ENCODE data around the gene TRPM4.
"Not testable (repeated sequence)": the region's sequence is repeated elsewhere in the genome, so short reads cannot be mapped to it uniquely, and the experiment has no call there.

TRPM4 gene

DNA sequence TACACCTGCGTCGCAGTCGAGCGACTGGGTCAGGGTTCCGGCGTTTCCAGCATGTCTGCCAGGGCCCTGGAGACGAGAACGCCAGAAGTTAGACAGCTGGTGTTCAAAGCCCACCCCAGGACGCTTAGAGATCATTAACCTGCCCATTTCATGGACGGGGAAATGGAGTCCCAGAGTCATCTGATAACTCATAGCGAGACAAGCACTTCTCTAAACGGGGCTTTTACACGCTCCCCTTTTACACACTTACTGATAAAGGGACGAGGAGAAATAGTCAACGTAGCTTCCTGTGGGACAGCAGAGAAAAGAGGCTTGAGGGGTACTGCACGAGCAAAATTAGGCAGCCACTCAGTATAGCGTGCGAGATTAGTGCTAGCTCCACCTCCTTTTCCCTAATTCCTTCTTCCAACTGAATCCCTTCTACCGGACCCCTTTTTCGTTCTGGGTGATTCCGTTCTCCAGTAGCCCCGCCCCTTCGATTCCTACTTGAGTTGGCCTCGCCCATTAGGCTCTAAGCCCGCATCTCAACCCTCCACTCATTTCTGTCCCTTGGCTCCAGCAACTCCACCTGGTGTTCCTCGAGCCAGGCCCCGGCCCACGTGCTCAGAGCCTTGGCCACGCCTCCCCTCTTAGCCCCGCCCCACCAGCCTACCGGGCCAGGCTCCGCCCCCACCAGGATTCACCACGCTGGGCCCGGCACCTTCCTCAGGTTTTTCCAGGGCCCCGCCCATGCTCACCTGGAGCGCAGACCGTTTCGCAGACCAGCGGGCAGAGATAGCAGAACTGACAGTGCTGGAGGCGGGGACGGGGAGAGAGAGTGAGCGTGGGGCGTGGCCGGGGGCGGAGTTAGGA, 6.1 kb upstream of the TRPM4 start:
- DNase-seq (ENCODE audit: low read depth), result peak; percentile 33

DNA sequence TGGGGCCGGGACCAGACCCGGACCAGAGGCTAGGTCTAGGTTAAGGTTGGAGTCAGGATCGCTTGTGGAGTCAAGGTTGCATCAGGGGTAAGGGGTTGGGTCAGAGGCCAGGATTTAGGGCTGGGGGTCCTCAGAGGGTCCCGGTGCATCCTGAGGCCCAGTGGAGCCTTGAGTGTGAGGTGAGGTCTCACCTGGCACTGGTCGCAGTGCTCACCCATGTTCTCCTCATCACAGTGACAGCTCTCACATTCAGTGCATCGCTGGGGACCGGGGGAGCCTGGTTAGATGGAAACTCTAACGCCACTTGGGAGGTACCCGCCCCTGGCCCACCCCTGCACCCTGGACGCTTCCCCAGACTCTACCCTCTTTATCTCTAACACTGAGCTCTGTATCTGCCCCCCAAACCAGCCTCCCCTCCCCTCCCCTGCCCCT, 5.5 kb upstream of the TRPM4 start:
- no peak for DNase-seq (ENCODE audit: low read depth)

DNA sequence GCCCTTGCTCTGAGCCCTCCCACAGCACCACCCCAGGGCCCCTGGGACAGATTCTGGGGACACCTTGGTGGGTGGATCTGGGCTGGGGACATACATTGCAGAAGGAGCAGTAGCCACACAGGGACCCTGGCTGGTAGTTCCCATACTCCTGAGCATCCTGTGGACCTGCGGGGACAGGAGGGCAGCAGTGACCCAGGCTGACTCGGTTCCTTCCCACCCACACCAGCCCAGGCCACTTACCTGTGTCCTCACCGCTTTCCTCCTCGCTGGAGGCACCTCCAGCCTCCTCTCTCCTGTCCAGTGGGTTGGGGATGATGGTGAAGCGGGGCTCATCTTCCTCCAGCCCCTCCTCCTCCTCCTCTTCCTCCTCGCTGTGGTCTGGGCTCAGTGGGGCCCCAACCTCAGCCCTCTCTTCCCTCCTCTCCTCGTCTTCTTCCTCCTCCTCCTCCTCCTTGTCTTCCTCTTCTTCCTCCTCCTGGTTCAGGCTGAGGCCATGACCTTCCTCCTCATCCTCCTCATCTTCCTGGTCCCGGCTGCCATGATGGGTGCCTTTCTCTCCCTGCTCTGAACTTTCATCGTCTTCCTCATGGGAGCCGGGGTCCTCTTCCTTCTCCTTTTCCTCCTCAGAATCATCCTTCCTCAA, 4.3 kb upstream of the TRPM4 start:
- no peak for DNase-seq (ENCODE audit: low read depth)

DNA sequence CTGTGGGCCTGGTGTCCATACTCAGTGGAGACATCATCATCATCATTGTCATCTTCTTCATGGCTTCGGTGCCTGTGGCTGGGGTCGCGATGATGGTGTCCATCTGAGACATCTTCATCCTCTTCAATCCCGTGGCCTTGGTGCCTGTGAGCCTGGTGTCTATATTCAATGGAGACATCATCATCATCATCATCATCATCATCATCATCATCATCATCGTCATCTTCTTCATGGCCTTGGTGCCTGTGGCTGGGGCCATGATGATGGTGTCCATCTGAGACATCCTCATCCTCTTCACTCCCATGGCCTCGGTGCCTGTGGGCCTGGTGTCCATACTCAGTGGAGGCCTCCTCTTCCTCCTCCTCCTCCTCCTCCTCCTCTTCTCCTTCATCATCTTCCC, 3.3 kb upstream of the TRPM4 start:
- no peak for DNase-seq (ENCODE audit: low read depth)

DNA sequence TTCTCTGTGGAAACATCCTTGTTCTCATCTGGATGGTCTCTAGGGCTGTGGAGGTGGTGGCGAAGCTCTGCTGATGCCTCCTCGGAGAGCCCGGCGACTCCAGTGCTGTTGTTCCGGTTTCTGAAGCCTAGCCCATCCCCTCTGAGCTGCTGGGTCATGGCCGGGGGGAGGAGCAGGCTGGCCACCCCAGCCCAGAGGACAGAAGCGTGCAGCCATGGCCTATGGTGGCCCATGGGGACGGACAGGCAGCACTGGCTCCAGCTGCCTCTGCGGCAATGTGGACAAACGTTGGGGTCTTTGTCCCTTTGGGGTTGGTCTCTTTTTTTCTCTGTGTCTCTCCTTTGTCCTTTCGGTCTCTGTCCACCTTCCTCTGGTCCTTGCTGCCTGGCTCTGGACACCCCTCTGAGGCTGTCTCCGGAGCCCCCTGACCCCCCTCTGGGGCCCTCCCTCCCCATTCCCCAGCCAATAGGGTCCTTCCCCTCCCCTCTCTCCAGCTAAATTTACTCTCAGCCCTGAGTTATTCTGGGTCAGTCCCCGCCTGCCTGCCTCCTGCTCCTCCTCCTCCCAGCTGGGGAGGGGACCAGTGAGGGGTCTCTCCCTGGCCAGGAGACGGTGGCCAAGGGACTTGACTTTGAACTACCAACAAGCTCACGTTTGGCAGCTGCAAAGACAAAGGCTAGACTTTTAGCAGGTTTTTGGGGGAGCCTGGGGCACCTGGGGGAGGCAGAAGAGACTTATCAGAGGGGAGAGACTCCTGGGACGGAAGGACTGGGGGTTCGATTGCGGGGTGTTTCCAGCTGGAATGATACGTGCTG, 2.4 kb upstream of the TRPM4 start, which contains the start of gene HRC:
HRC (minus strand) TSS at position 392 of the 815 bp plus-strand sequence; CDS start at position 233, 159 bp downstream.
- DNase-seq (ENCODE audit: low read depth), result no peak

DNA sequence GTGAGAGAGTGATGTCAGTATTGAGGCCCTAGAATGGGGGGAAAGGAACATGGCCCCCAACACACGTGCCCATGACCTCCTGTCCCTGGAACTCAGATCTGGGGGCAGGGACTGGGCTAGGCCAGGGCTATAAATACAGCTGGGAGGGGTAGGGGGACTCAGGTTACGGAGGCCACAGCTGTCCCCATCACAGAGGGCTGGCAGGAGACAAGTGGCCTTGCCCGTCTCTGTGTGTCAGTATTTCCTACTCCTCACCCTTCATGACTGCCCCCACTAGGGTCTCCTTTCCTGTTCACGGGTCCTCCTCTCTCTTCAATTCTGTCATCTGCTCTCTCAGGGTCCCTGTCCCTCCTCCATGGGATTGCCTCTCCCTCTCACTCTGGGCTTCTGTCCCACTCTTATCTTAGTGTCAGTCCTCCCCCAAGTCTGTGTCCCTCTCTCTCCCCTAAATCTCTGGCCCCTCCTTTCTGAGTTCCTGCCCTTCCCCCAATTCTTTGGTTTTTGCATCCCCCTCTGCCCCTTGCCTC, 1.7 kb upstream of the TRPM4 start:
- no peak for DNase-seq (ENCODE audit: low read depth)

DNA sequence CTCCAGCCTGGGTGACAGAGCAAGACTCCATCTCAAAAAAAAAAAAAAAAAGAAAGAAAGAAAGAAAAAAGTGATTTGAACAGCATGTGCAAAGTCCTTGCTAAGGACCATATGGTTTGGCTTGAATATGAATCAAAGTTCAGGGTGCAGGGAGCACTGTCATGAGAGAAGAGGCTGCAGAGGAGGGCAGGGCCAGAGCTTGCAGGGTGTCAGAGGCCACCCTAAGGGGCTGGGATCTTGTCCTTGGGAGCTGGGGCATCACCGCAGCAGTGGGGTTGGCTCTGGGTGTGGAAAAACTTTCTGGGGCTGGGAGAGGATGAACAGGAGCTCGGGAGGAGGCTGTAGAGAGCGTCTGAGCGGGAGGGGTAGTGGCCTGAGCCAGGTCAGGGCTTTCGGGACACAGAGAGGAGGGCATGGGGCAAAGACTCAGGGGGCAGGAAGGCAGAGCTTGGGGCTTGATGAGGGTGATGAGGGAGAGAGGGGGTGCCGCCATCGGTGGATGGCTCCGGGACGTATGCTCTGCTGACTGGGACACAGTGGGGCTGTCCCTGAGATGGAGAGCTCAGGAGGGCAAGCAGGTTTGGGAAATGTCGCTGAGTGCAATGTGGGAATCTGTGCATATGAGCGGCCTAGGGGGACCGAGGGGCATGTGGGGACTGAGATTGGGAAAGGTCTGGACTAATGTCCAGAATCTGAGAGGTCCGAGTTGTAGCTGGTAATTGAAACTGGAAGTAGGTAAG, 3.0 kb downstream of the TRPM4 start:
- no peak for DNase-seq (ENCODE audit: low read depth)

DNA sequence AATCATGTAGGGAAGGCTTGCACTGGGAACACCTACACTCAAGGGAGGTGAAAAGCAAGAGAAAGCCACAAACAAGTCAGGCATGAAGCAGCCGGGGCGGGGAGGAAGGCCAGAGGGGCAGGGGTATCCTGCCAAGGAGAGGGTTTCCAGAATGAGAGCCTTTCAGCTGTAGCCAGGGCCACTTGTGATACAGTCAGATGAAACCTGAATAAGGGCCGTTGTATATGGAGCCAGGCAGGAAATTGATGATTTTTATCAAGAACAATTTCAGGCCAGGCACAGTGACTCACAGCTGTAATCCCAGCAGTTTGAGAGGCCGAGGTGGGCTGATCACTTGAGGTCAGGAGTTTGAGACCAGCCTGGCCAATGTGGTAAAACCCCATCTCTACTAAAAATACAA, 4.4 kb downstream of the TRPM4 start:
- no peak for DNase-seq (ENCODE audit: low read depth)

DNA sequence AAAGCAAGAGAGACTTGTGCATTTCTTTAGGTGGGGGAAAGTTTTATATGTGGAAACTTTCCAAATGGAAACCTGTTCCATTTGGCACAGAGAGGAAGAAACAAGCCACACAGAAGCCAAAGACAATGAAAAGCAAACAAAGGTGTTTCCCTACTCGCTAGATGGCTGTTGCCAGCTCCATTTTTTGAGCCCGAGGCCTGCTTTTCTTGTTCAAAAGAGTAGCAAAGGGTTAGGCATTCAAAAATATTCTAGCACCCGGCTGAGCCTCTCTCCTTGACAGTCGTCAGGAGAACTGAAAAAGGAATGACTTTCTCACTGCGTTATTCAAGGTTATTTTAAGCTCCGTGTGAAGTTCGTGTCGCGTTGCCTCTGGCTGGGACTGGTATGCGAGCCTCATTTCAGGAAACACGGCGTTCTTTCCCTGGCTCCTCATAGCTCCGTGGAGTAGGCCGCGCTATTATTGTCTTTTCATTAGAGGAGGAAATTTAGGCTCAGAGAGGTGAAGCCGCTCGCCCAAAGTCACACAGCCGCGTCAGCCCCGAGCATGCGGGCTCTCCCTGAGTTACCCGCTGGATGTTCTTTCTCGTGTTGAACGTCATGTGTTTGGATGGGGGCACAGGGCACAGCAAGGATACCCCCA, 7.6 kb downstream of the TRPM4 start:
- no peak for DNase-seq (ENCODE audit: low read depth)

DNA sequence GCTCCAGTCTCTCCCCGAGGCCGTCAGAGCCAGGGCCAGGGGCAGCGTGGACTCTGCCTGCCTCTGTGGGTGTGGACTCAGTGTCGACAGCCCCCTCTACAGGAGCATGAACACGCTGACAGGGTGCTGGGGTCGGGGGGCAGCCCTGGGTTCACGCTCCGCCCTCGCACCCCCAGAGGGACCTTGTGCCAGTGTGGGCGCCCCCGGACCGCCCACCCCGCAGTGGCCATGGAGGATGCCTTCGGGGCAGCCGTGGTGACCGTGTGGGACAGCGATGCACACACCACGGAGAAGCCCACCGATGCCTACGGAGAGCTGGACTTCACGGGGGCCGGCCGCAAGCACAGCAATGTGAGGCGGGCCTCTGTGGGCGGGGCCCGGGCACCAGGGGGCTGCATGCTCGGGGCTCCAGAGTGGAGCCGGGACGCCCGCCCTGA, 8.3 kb downstream of the TRPM4 start:
- no peak for DNase-seq (ENCODE audit: low read depth)

DNA sequence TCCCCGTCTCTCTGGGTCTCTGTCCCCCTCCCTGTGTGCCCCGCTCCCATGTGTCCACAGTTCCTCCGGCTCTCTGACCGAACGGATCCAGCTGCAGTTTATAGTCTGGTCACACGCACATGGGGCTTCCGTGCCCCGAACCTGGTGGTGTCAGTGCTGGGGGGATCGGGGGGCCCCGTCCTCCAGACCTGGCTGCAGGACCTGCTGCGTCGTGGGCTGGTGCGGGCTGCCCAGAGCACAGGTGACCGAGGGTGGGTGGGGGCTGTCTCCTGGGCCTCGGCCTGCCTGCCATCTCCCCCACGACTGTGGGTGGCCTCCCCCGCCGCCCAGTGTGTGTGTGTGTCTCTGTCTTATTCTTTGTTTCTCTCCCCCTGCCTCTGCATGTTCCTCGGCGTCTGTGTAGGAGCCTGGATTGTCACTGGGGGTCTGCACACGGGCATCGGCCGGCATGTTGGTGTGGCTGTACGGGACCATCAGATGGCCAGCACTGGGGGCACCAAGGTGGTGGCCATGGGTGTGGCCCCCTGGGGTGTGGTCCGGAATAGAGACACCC, 10.3 kb downstream of the TRPM4 start:
- no peak for DNase-seq (ENCODE audit: low read depth)

DNA sequence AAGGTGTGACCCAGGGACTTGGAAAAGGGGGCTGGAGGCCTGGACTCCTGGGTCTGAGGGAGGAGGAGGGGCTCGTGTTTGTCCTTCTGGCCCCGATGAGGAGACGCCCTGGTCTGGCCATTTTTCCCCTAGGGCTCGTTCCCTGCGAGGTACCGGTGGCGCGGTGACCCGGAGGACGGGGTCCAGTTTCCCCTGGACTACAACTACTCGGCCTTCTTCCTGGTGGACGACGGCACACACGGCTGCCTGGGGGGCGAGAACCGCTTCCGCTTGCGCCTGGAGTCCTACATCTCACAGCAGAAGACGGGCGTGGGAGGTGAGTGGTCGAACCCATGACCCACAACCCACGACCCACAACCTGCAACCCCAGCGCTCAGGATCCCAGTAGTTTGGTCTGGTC, 10.8 kb downstream of the TRPM4 start:
- DNase-seq (ENCODE audit: low read depth), result no peak

DNA sequence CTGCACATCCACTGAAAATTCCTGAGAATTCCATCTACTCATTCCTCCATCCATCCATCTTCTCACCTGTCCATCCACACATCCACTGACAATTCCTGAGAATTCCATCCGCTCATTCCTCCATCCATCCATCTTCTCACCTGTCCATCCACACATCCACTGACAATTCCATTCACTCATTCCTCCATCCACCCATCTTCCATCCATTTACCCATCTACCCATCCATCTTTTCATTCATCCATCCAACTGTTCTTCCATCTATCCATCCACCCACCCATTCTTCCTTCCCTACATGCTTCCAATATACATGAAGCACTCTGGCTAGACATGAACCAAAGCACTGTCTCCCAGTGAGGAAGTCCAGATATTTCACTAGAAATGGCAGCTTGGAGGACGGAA, 15.6 kb downstream of the TRPM4 start:
- no peak for DNase-seq (ENCODE audit: low read depth)

DNA sequence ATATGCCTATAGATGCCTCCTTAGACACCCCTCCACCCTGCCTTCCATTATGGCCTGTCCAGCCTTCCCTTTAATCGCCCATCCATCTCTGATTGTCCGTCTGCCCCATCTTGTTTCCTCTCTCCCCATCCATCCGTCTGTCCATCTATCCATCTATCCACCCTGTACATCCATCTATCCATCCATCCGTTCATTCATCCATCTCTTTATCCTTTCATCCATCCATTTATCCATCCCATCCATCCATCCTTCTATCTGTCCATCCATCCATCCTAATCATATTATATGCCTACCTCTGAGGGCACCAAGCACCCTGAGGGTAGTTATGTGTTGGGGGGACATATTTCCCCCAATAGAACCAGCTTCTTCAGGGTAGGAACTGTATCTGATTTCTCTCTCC, 23.1 kb downstream of the TRPM4 start:
- DNase-seq (ENCODE audit: low read depth), result no peak

DNA sequence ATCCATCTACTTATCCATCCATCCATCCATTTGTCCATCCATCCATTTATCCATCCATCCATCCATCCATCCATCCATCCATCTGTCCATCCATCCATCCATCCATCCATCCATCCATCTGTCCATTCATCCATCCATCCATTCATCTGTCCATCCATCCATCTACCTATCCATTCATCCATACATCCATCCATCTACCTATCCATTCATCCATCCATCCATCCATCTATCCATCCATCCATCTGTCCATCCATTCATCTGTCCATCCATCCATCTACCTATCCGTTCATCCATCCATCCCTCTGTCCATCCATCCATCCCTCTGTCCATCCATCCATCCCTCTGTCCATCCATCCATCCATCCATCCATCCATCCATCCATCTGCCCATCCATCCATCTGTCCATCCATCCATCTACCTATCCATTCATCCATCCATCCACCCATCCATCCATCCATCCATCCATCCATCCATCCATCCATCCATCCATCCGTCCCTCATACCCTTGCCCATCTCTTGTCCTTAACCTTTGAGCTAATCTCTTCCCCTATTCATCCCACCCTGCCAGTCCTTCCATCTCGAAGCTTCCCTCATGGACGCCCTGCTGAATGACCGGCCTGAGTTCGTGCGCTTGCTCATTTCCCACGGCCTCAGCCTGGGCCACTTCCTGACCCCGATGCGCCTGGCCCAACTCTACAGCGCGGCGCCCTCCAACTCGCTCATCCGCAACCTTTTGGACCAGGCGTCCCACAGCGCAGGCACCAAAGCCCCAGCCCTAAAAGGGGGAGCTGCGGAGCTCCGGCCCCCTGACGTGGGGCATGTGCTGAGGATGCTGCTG, 24.6 kb downstream of the TRPM4 start:
- DNase-seq (ENCODE audit: low read depth), result not testable (repeated sequence)

DNA sequence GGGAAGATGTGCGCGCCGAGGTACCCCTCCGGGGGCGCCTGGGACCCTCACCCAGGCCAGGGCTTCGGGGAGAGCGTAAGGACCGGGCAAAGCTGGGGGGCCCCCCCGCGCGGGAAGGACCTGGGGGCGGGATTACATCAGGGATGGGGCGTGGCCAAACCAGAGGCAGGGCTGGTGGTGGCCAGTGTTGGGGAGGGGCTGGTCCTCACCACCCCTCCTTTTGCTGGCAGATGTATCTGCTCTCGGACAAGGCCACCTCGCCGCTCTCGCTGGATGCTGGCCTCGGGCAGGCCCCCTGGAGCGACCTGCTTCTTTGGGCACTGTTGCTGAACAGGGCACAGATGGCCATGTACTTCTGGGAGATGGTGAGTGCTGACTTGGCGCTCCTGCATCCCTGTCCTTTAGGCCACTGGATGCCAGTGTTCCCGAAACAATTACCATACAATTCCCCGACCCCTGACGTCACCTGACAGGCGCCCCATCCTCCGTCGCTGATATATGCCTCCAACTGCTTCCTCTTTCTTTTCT, 25.3 kb downstream of the TRPM4 start:
- no peak for DNase-seq (ENCODE audit: low read depth)

DNA sequence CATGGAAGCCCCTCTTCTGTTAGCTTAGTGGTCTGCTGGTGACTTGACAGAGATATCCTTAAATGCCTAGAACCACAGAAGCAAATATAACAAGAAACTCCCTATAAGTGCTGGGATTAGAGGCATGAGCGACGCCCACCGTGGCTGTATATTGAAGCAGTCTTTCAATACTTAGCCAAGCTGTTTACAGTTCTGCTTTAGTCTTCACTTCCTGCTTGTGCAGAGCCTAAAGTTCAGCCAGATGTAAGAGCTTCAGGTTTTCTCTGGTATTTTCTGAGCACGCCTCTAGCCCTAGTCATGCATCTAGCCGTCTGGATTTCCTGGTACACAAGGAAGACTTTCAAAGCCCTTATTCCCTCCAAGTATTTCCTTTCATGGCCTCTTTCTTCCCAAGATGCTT, 28.5 kb downstream of the TRPM4 start:
- no peak for DNase-seq (ENCODE audit: low read depth)

DNA sequence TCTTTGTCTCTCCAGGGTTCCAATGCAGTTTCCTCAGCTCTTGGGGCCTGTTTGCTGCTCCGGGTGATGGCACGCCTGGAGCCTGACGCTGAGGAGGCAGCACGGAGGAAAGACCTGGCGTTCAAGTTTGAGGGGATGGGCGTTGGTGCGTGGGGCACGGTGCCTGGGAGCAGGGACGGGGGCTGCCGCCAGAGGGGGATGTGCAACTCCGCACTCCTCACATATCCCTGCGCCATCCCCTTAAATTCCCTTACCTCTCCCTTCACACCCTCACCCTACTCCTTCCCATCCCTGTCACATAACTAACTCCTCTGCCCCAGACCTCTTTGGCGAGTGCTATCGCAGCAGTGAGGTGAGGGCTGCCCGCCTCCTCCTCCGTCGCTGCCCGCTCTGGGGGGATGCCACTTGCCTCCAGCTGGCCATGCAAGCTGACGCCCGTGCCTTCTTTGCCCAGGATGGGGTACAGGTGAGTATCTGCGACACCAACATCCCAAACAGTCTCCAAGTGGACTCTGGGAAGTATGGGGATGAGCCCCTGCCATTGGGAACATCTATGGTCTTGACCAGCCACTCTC, 31.1 kb downstream of the TRPM4 start:
- DNase-seq (ENCODE audit: low read depth), result no peak

DNA sequence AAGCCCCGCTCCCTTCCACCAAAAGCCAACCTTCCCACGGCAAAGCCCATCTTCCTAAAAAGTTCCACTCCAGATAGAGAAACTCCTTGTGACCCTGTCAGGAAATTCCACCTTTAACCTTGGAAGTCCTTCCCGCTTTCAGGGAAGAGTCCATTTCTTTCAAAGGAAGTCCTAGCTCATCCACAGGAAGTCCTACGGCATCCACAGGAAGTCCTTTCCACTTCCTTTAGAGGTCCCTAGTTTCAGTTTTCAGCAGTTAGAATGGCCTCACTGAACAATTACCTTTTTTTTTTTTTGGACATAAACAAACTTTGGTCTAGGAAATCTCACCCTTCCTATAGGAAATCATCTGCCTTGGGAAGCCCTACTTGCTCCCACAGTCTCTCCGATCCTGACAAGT, 31.7 kb downstream of the TRPM4 start:
- DNase-seq (ENCODE audit: low read depth), result no peak

All from EH (cell line).